Body of pancreas (tissue), 4 donors: ENCODE measurements around the gene COL6A2.

Experiments
- POLR2A ChIP-seq, 3 donors: fragments of 450-650 bp; IDR thresholded peaks; one replicate each; pipeline ENCODE4 v1.6.1; 2016; ENCODE audit warnings: antibody characterized with exemption in 3 of 3, mild to moderate bottlenecking in 2 of 3
- TF ChIP-seq, protein P1 (sequence below), 7 experiments: fragments of 450-650 bp in 4 of 7; fragments of 200-600 bp in 3 of 7; sonication (generic) in 3 of 7; IDR thresholded peaks; one replicate each; pipeline ENCODE4 v1.5.1; 2016 to 2019; ENCODE audit warnings: antibody characterized with exemption in 7 of 7

DNA sequence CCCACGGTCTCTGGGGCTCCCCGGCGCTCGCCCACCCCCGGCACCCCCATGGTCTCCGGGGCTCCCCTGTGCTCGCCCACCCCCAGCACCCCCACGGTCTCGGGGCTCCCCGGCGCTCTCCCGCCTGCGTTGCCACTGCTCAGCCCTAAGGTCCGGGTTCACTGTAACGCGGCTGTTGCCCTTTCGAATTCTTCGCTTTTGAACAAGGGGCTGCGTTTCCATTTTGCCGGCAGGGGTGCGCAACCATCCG lies 62.7 kb downstream of the COL6A2 start:
- TF ChIP-seq, protein P1, sequence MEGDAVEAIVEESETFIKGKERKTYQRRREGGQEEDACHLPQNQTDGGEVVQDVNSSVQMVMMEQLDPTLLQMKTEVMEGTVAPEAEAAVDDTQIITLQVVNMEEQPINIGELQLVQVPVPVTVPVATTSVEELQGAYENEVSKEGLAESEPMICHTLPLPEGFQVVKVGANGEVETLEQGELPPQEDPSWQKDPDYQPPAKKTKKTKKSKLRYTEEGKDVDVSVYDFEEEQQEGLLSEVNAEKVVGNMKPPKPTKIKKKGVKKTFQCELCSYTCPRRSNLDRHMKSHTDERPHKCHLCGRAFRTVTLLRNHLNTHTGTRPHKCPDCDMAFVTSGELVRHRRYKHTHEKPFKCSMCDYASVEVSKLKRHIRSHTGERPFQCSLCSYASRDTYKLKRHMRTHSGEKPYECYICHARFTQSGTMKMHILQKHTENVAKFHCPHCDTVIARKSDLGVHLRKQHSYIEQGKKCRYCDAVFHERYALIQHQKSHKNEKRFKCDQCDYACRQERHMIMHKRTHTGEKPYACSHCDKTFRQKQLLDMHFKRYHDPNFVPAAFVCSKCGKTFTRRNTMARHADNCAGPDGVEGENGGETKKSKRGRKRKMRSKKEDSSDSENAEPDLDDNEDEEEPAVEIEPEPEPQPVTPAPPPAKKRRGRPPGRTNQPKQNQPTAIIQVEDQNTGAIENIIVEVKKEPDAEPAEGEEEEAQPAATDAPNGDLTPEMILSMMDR (IDR thresholded peaks at IDR 0.05): no peak
- no peak for TF ChIP-seq POLR2A (IDR thresholded peaks at IDR 0.05)
